Small intestine (tissue), 7 donors: ENCODE results near the gene TTC17. TPM values are rescaled to one million over a fixed set of nuclear protein-coding genes. Genes with fewer than 3 reads are reported as not detected.

Experiments used
- DNase-seq, 2 donors: peaks; one replicate each; pipeline versions ENCODE4 v3.0.0 to v3.0.0-alpha.2; 2013
- FAIRE-seq: peaks from 2 replicates; lab custom pipeline; 2012; peaks lifted over from hg19 to GRCh38; lab: Jason Lieb, UNC
- H3K27ac ChIP-seq, 3 donors: one replicate each; pipeline ENCODE4 v1.5.1; 2013; ENCODE audit warnings: low read length in 2 of 3, mild to moderate bottlenecking in 2 of 3, control low read depth in 1 of 3, inconsistent platforms in 1 of 3, low read depth in 1 of 3, moderate library complexity in 1 of 3
- H3K27me3 ChIP-seq, 3 donors: one replicate each; pipeline ENCODE4 v1.6.1; 2013; ENCODE audit warnings: low read length in 3 of 3, inconsistent platforms in 1 of 3; ENCODE audit not compliant: control insufficient read depth in 3 of 3, insufficient read depth in 3 of 3
- H3K36me3 ChIP-seq, 3 donors: one replicate each; pipeline ENCODE4 v1.6.1; 2013; ENCODE audit warnings: low read length in 3 of 3, inconsistent platforms in 1 of 3, low read depth in 1 of 3, mild to moderate bottlenecking in 1 of 3, moderate library complexity in 1 of 3; ENCODE audit not compliant: control insufficient read depth in 3 of 3, insufficient read depth in 2 of 3
- H3K4me1 ChIP-seq, 3 donors: one replicate each; pipeline ENCODE4 v1.6.1; 2013; ENCODE audit warnings: low read length in 2 of 3, inconsistent platforms in 1 of 3, low read depth in 1 of 3, mild to moderate bottlenecking in 1 of 3, moderate library complexity in 1 of 3; ENCODE audit not compliant: control insufficient read depth in 3 of 3, insufficient read depth in 2 of 3
- H3K4me3 ChIP-seq, 3 donors: one replicate each; pipeline ENCODE4 v1.5.1; 2013; ENCODE audit warnings: low read length in 3 of 3, control low read depth in 1 of 3, inconsistent platforms in 1 of 3, low read depth in 1 of 3, mild to moderate bottlenecking in 1 of 3, moderate library complexity in 1 of 3
- H3K9me3 ChIP-seq, 2 donors: one replicate each; pipeline ENCODE4 v1.6.1; 2013; ENCODE audit warnings: low read depth in 1 of 2, low read length in 1 of 2; ENCODE audit not compliant: control insufficient read depth in 2 of 2, insufficient read depth in 1 of 2
- WGBS, 3 donors: extraction: QIAGEN DNeasy Blood & Tissue Kit; methylation state at CpG; one replicate each; pipeline ENCODE4 v1.1.7; 2013; 5-methylcytosine and 5-hydroxymethylcytosine counted together
- polyA plus RNA-seq, 4 donors: library from polyadenylated mRNA; stranded (reverse) in 3 of 4; unstranded in 1 of 4; fragments of 200-250 nt in 3 of 4; fragments of 120-200 nt in 1 of 4; gene quantifications; one replicate each; pipeline versions ENCODE4 v1.2.1 to v1.2.3, GENCODE V29; 2013
- donor health status: healthy with polysubstance abuse.
- donor health status: control.
- donor health status: control.
- donor health status: Bipolar disorder and iron deficiency.
- donor health status: healthy.

TTC17 gene
- polyA plus RNA-seq, 4 donors: 22.2 to 147 (median 36.6) TPM

DNA sequence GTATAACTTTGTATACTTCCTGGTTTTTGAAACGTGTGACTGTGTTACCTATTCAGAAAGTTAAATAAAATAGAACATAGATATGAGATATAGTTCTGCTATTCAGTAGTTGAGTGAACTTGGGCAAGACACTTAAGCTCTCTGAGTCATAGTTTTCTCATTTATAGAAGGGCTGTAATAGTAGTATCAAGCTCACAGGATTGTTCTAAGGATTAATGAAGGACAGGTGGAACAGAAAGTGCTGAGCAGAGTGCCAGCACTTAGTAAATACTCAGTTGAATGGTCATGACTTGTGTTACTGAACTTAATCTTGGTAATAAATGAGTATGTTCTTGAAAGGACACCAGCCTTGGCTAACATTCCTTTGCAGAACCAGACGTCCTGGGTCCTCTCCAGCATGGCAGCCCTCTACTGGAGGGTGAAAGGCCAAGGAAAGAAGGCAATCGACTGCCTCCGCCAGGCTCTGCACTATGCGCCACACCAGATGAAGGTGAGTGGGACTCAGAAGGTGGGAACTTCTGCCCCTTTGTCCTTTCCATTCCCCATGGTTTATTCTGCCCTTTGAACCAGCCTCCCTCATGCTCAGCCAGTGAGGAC lies 131.2 kb downstream of the TTC17 start:
- H3K36me3 ChIP-seq: peaks cover 0 to 31% (median 11%) of the 10 kb centered on the region in 3 donors
- peak in 1 of 2 donors; percentile 33 for DNase-seq
- 81 to 88% (median 88%) methylated on average over 5 of the region's 5 CpGs for WGBS, 3 donors

GRCh38 chr11:43492701-43493100 lies 134.0 kb downstream of the TTC17 start:
- Histone ChIP-seq H3K4me1 (no peaks in the 10 kb centered on the region), H3K27ac (no peak overlapping the region), H3K4me3 (no peak overlapping the region), H3K27me3 (no peaks in the 10 kb centered on the region), H3K9me3 (no peaks in the 10 kb centered on the region), H3K36me3 (peaks cover 0 to 22% (median 11%) of the 10 kb centered on the region in 3 donors)
- WGBS, 3 donors: 91 to 96% (median 93%) methylated on average over 5 of the region's 5 CpGs
- DNase-seq: no peak
- FAIRE-seq: no peak

More for the DNA sequence above, 131.2 kb downstream of the TTC17 start:
- Histone ChIP-seq H3K9me3 (no peaks in the 10 kb centered on the region), H3K4me1 (no peaks in the 10 kb centered on the region), H3K27me3 (no peaks in the 10 kb centered on the region), H3K4me3 (no peak overlapping the region), H3K27ac (no peak overlapping the region)
- FAIRE-seq: no peak

DNA sequence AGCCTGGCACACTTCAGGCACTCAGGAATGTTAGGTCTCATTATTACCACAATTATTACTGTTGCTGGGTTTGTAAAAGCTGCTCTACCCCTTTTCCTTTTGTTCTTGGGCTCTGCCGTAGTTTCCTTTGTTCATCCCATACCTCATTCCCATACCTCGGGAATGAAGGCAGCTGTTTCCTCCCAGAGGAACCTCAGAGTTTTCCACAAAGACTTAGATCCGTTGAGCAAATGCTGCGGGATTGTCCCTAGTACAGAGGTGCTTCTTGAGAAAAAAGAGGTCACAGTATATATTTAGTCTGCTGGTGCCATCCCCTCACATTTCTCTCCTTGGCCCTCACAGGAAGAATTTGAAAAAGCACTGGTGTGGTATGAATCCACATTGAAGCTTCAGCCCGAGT lies 134.7 kb downstream of the TTC17 start:
- Histone ChIP-seq H3K27ac (no peak overlapping the region), H3K4me3 (no peak overlapping the region), H3K36me3 (peaks cover 0 to 22% (median 11%) of the 10 kb centered on the region in 3 donors), H3K9me3 (no peaks in the 10 kb centered on the region), H3K27me3 (no peaks in the 10 kb centered on the region), H3K4me1 (no peaks in the 10 kb centered on the region)
- no peak for DNase-seq
- WGBS, 3 donors: 81 to 95% (median 89%) methylated on average over 5 of the region's 5 CpGs
- no peak for FAIRE-seq

DNA sequence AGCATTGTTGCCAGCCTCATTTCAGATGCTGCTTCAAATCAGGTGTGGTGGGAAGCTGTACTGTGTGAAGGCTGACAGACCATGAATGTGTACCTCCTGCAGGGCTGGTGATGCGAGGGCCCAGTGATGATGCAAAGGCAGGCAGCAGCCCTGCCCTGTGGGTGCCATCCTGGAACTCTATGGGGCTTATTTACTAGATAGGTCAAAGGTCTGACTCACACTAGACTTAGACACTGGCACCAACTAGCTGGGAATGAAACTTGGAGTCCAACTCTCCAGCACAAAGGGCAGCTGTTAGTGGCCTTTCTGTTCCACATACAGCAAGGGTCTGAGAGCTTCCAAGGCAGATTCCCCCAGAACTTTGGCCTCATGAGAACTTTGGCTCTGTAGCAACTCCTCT lies 138.4 kb downstream of the TTC17 start:
- Histone ChIP-seq H3K9me3 (peaks cover 0 to 2% of the 10 kb centered on the region in 2 donors), H3K36me3 (peaks cover 0 to 8% (median 7%) of the 10 kb centered on the region in 3 donors), H3K4me3 (no peak overlapping the region), H3K27me3 (peaks cover 0 to 2% (median 0%) of the 10 kb centered on the region in 3 donors), H3K4me1 (no peaks in the 10 kb centered on the region), H3K27ac (no peak overlapping the region)
- 36 to 79% (median 71%) methylated on average over 1 of the region's 1 CpG for WGBS, 3 donors
- no peak for FAIRE-seq
- peak in 1 of 2 donors; percentile 46 for DNase-seq

GRCh38 chr11:43498561-43498960 lies 139.8 kb downstream of the TTC17 start:
- Histone ChIP-seq H3K27me3 (peaks cover 0 to 2% (median 0%) of the 10 kb centered on the region in 3 donors), H3K27ac (no peak overlapping the region), H3K36me3 (peaks cover 0 to 4% (median 4%) of the 10 kb centered on the region in 3 donors), H3K4me3 (no peak overlapping the region), H3K9me3 (peaks cover 0 to 2% of the 10 kb centered on the region in 2 donors), H3K4me1 (no peaks in the 10 kb centered on the region)
- FAIRE-seq: no peak
- no peak for DNase-seq
- 91 to 95% (median 95%) methylated on average over 3 of the region's 3 CpGs for WGBS, 3 donors

DNA sequence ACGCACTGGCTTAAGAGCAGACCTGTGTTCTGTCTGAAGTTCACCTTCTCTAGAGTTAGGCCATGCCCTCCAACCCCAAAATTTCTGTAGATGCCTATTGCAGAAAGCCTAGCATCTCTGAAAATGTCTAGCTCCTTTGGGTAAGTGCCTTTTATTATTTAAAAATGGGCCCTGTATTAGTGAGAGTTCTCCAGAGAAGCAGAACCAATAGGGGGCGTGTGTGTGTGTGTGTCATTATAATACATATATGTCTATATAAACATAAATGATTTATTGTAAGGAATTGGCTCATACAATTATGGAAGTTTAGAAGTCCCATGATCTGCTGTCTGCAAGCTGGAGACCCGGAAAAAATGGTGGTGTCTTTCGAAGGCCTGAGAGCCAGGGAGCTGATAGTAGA lies 144.7 kb downstream of the TTC17 start:
- Histone ChIP-seq H3K36me3 (no peaks in the 10 kb centered on the region), H3K9me3 (peaks cover 0 to 2% of the 10 kb centered on the region in 2 donors), H3K27ac (no peak overlapping the region), H3K27me3 (peaks cover 0 to 2% (median 0%) of the 10 kb centered on the region in 3 donors), H3K4me3 (no peak overlapping the region), H3K4me1 (no peaks in the 10 kb centered on the region)
- FAIRE-seq (no peak), DNase-seq (no peak)
- 72 to 79% (median 78%) methylated on average over 4 of the region's 4 CpGs for WGBS, 3 donors

- H3K36me3 ChIP-seq: no peaks in the 10 kb centered on the region
- H3K27me3 ChIP-seq: peaks cover 0 to 2% (median 0%) of the 10 kb centered on the region in 3 donors
- WGBS, 3 donors: 69 to 75% (median 74%) methylated on average over 7 of the region's 7 CpGs
- FAIRE-seq: no peak
- peaks cover 0 to 2% of the 10 kb centered on the region in 2 donors for H3K9me3 ChIP-seq
- H3K27ac ChIP-seq: no peak overlapping the region
- H3K4me1 ChIP-seq: peaks cover 0 to 4% (median 4%) of the 10 kb centered on the region in 3 donors
- no peak overlapping the region for H3K4me3 ChIP-seq
- DNase-seq: no peak
Measured at GRCh38 chr11:43504316-43504950, 145.7 kb downstream of the TTC17 start.

- Histone ChIP-seq H3K36me3 (no peaks in the 10 kb centered on the region), H3K4me3 (no peak overlapping the region), H3K9me3 (peaks cover 0 to 2% of the 10 kb centered on the region in 2 donors), H3K27ac (no peak overlapping the region), H3K4me1 (peaks cover 0 to 4% (median 4%) of the 10 kb centered on the region in 3 donors), H3K27me3 (peaks cover 0 to 2% (median 0%) of the 10 kb centered on the region in 3 donors)
- DNase-seq: no peak
- WGBS, 3 donors: 62 to 74% (median 72%) methylated on average over 4 of the region's 4 CpGs
- no peak for FAIRE-seq
Measured at GRCh38 chr11:43505171-43505570, 146.5 kb downstream of the TTC17 start.
